Activated effector memory CD4-positive, alpha-beta T cell treated with anti-CD3 and anti-CD28 coated beads, Interleukin-2, amount 50 U/mL, for 16 hours (primary cell): Measurements from ENCODE around the gene MMP28.
A peak's percentile ranks its signal among the peaks of the same experiment; 100 is the strongest.

Experiments used
- DNase-seq: peaks from one replicate; pipeline ENCODE4 v3.0.0-alpha.2; 2020

MMP28 gene

GRCh38 chr17:35740997-35741931 is 54.2 kb downstream of the MMP28 start:
- no peak for DNase-seq

- DNase-seq, result no peak
Measured at GRCh38 chr17:35740216-35740615, 55.2 kb downstream of the MMP28 start.

- DNase-seq, result no peak
Measured at GRCh38 chr17:35738519-35739133, 56.8 kb downstream of the MMP28 start.

GRCh38 chr17:35736236-35736635 is 59.2 kb downstream of the MMP28 start:
- DNase-seq, result no peak

- DNase-seq, result no peak
Measured at GRCh38 chr17:35735036-35735805, 60.2 kb downstream of the MMP28 start.

- no peak for DNase-seq
Measured at GRCh38 chr17:35734396-35734795, 61.0 kb downstream of the MMP28 start.

GRCh38 chr17:35733366-35733765 is 62.1 kb downstream of the MMP28 start:
- no peak for DNase-seq

GRCh38 chr17:35732806-35733136 is 62.7 kb downstream of the MMP28 start:
- no peak for DNase-seq

GRCh38 chr17:35731917-35732805 is 63.3 kb downstream of the MMP28 start:
- DNase-seq, result no peak

- DNase-seq, result peak; percentile 78
Measured at GRCh38 chr17:35731239-35731916, 64.1 kb downstream of the MMP28 start, which contains the start of gene RASL10B. Gene RASL10B (plus strand): TSS chr17:35731639. CDS start chr17:35735185, 3,546 bp downstream.

GRCh38 chr17:35730400-35731005 is 64.9 kb downstream of the MMP28 start:
- DNase-seq, result no peak

GRCh38 chr17:35729405-35729833 is 66.0 kb downstream of the MMP28 start:
- no peak for DNase-seq

- DNase-seq, result no peak
Measured at GRCh38 chr17:35728551-35728950, 66.9 kb downstream of the MMP28 start.

GRCh38 chr17:35727635-35728034 is 67.8 kb downstream of the MMP28 start:
- DNase-seq, result no peak

GRCh38 chr17:35726953-35727460 is 68.4 kb downstream of the MMP28 start:
- no peak for DNase-seq

- DNase-seq, result no peak
Measured at GRCh38 chr17:35726127-35726952, 69.1 kb downstream of the MMP28 start.

GRCh38 chr17:35725802-35726126 is 69.7 kb downstream of the MMP28 start:
- DNase-seq, result no peak

GRCh38 chr17:35725058-35725457 is 70.4 kb downstream of the MMP28 start:
- no peak for DNase-seq

- DNase-seq, result no peak
Measured at GRCh38 chr17:35723735-35724134, 71.7 kb downstream of the MMP28 start.

- no peak for DNase-seq
Measured at GRCh38 chr17:35717475-35717874, 78.0 kb downstream of the MMP28 start.
